Germinal center (tissue), 1 donor: ENCODE results near the gene MEAK7.
"Not testable (repeated sequence)": the region's sequence is repeated elsewhere in the genome, so short reads cannot be mapped to it uniquely, and the experiment has no call there.

Source experiments
- DNase-seq: peaks from one replicate; pipeline ENCODE4 v3.0.0; 2012; ENCODE audit warnings: mixed read lengths, low spot score

MEAK7 gene

GRCh38 chr16:84532855-84533486 is 28.5 kb upstream of the MEAK7 start:
- no peak for DNase-seq

GRCh38 chr16:84532291-84532724 is 27.8 kb upstream of the MEAK7 start:
- DNase-seq: no peak

GRCh38 chr16:84531671-84532111 is 27.2 kb upstream of the MEAK7 start:
- no peak for DNase-seq

- no peak for DNase-seq
Observed at GRCh38 chr16:84530590-84530989, 26.1 kb upstream of the MEAK7 start.

- no peak for DNase-seq
Observed at GRCh38 chr16:84529607-84530006, 25.1 kb upstream of the MEAK7 start.

- DNase-seq: no peak
Observed at GRCh38 chr16:84528322-84528721, 23.9 kb upstream of the MEAK7 start.

GRCh38 chr16:84527532-84528269 is 23.2 kb upstream of the MEAK7 start:
- DNase-seq: no peak

GRCh38 chr16:84526794-84527531 is 22.5 kb upstream of the MEAK7 start:
- no peak for DNase-seq

GRCh38 chr16:84524941-84525581 is 20.6 kb upstream of the MEAK7 start:
- not testable (repeated sequence) for DNase-seq

GRCh38 chr16:84524346-84524920 is 20.0 kb upstream of the MEAK7 start:
- DNase-seq: no peak

GRCh38 chr16:84521497-84521770 is 17.0 kb upstream of the MEAK7 start:
- DNase-seq: no peak

GRCh38 chr16:84520725-84521496 is 16.5 kb upstream of the MEAK7 start:
- no peak for DNase-seq

GRCh38 chr16:84519855-84520254 is 15.4 kb upstream of the MEAK7 start:
- DNase-seq: no peak

- no peak for DNase-seq
Observed at GRCh38 chr16:84518804-84519341, 14.4 kb upstream of the MEAK7 start.

GRCh38 chr16:84518220-84518619 is 13.8 kb upstream of the MEAK7 start:
- DNase-seq: not testable (repeated sequence)

GRCh38 chr16:84517366-84517765 is 12.9 kb upstream of the MEAK7 start:
- DNase-seq: no peak

- DNase-seq: peak; percentile 86
Observed at GRCh38 chr16:84514874-84515835, 10.7 kb upstream of the MEAK7 start.

- no peak for DNase-seq
Observed at GRCh38 chr16:84514295-84514873, 9.9 kb upstream of the MEAK7 start.

GRCh38 chr16:84513666-84514065 is 9.2 kb upstream of the MEAK7 start:
- DNase-seq: no peak

GRCh38 chr16:84513123-84513522 is 8.7 kb upstream of the MEAK7 start:
- DNase-seq: no peak
